Fibroblast of lung (primary cell): ENCODE measurements around the gene CAPN9. TPM values are rescaled to one million over a fixed set of nuclear protein-coding genes. Genes with fewer than 3 reads are reported as not detected.

Source experiments
- DNase-seq, 2 donors: peaks; one replicate each; pipeline versions ENCODE4 v3.0.0 to v3.0.0-alpha.2; 2010; ENCODE audit warnings: low read depth in 2 of 2
- H2AFZ ChIP-seq: 2 replicates; pipeline ENCODE4 v1.5.1; 2012; ENCODE audit warnings: low read length, control low read depth, inconsistent platforms
- H3K27ac ChIP-seq: 2 replicates; pipeline ENCODE4 v1.5.1; 2011; ENCODE audit warnings: low read length, control low read depth; ENCODE audit not compliant: insufficient read depth
- H3K27me3 ChIP-seq: 2 replicates; pipeline ENCODE4 v1.5.1; 2011; ENCODE audit warnings: mild to moderate bottlenecking, low read length; ENCODE audit not compliant: control insufficient read depth, insufficient read depth
- H3K36me3 ChIP-seq: 2 replicates; pipeline ENCODE4 v1.5.1; 2011; ENCODE audit warnings: low read length; ENCODE audit not compliant: control insufficient read depth, insufficient read depth
- H3K4me1 ChIP-seq: 2 replicates; pipeline ENCODE4 v1.5.1; 2011; ENCODE audit warnings: low read length; ENCODE audit not compliant: control insufficient read depth, insufficient read depth; ENCODE audit errors: extremely low read depth
- H3K4me2 ChIP-seq: 2 replicates; pipeline ENCODE4 v1.5.1; 2011; ENCODE audit warnings: low read length, control low read depth; ENCODE audit not compliant: insufficient read depth; ENCODE audit errors: extremely low read depth
- H3K4me3 ChIP-seq, 4 experiments: fragments of 200-600 bp in 1 of 4; sonication (generic) in 1 of 4; replicated peaks in 1 of 4; 2 replicates each; pipeline ENCODE4 v1.5.1; 2011 to 2016; ENCODE audit warnings: low read length in 4 of 4, low read depth in 3 of 4, mild to moderate bottlenecking in 3 of 4, control low read depth in 2 of 4, inconsistent platforms in 1 of 4, mixed read lengths in 1 of 4; ENCODE audit not compliant: insufficient read depth in 1 of 4; ENCODE audit errors: control extremely low read depth in 1 of 4
- H3K79me2 ChIP-seq: 2 replicates; pipeline ENCODE4 v1.5.1; 2012; ENCODE audit warnings: mild to moderate bottlenecking, low read length, inconsistent platforms; ENCODE audit not compliant: control insufficient read depth, insufficient read depth
- H3K9ac ChIP-seq: 2 replicates; pipeline ENCODE4 v1.5.1; 2011; ENCODE audit warnings: mild to moderate bottlenecking, low read length, control low read depth; ENCODE audit not compliant: insufficient read depth
- H3K9me3 ChIP-seq: 2 replicates; pipeline ENCODE4 v1.5.1; 2012; ENCODE audit warnings: low read depth, low read length; ENCODE audit not compliant: control insufficient read depth, insufficient read depth
- H4K20me1 ChIP-seq: 2 replicates; pipeline ENCODE4 v1.5.1; 2011; ENCODE audit warnings: low read length; ENCODE audit not compliant: control insufficient read depth, insufficient read depth; ENCODE audit errors: extremely low read depth
- EZH2 ChIP-seq: IDR thresholded peaks from 2 replicates; pipeline ENCODE4 v1.5.1; 2012; ENCODE audit warnings: low read length, control low read depth, mild to moderate bottlenecking; ENCODE audit errors: missing control alignments
- polyA plus RNA-seq, 2 donors: library from polyadenylated mRNA; depleted of rRNA in 1 of 2; stranded (reverse) in 1 of 2; unstranded in 1 of 2; fragments of >200 nt; gene quantifications; 2 replicates each; pipeline ENCODE4 v1.2.1, GENCODE V29; 2011 to 2012; ENCODE audit warnings: missing spikeins in 1 of 2
- total RNA-seq: library from RNA; depleted of rRNA; stranded (reverse); fragments of >200 nt; gene quantifications from 2 replicates; pipeline ENCODE4 v1.2.1, GENCODE V29; 2014
- TF ChIP-seq, protein P1 (sequence below), 2 donors: IDR thresholded peaks in 1 of 2; conservative IDR thresholded peaks in 1 of 2; 1 replicate in 1 of 2; 2 replicates in 1 of 2; pipeline ENCODE4 v1.5.1; 2011 to 2012; ENCODE audit warnings: low read length in 2 of 2, control low read depth in 1 of 2, inconsistent platforms in 1 of 2, low read depth in 1 of 2, mild to moderate bottlenecking in 1 of 2

The CAPN9 gene
- total and polyA plus RNA-seq, 2 donors (not counting 1 experiment from before 2014, with no cell fraction given) = 0.17 TPM; not detected in 1

DNA sequence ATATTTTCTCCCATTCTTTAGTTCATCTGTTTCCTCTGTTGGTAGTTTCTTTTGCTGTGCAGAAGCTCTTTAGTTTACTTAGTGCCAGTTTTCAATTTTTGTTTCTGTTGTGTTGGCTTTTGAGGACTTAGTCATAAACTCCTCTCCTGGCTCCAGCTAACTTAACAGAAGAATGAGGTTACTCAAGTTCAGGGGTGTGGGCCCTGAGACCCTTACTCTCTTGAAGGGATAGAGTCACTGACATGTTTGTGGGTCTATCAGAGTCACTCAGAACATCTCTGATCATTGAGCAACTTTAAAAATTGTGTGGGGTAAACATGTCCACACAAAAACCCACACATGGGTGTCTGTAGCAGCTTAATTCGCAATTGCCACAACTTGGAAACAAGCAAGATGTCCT, 47.5 kb upstream of the CAPN9 start:
- Histone ChIP-seq H3K4me3 (no peak overlapping the region), H3K9ac (no peak overlapping the region), H3K27me3 (no peaks in the 10 kb centered on the region), H3K4me1 (no peaks in the 10 kb centered on the region), H3K9me3 (no peaks in the 10 kb centered on the region), H3K36me3 (no peaks in the 10 kb centered on the region), H3K4me2 (no peak overlapping the region), H2AFZ (no peak overlapping the region), H4K20me1 (no peaks in the 10 kb centered on the region), H3K79me2 (no peaks in the 10 kb centered on the region), H3K27ac (no peak overlapping the region)
- no peak for DNase-seq
- TF ChIP-seq, protein P1, sequence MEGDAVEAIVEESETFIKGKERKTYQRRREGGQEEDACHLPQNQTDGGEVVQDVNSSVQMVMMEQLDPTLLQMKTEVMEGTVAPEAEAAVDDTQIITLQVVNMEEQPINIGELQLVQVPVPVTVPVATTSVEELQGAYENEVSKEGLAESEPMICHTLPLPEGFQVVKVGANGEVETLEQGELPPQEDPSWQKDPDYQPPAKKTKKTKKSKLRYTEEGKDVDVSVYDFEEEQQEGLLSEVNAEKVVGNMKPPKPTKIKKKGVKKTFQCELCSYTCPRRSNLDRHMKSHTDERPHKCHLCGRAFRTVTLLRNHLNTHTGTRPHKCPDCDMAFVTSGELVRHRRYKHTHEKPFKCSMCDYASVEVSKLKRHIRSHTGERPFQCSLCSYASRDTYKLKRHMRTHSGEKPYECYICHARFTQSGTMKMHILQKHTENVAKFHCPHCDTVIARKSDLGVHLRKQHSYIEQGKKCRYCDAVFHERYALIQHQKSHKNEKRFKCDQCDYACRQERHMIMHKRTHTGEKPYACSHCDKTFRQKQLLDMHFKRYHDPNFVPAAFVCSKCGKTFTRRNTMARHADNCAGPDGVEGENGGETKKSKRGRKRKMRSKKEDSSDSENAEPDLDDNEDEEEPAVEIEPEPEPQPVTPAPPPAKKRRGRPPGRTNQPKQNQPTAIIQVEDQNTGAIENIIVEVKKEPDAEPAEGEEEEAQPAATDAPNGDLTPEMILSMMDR (conservative IDR thresholded peaks at IDR 0.05 in 1 of 2, IDR thresholded peaks at IDR 0.05 in 1 of 2; ENCODE audit: low read depth in 1 of 2, low read length in 2 of 2) = no peak
- no peak for TF ChIP-seq EZH2

DNA sequence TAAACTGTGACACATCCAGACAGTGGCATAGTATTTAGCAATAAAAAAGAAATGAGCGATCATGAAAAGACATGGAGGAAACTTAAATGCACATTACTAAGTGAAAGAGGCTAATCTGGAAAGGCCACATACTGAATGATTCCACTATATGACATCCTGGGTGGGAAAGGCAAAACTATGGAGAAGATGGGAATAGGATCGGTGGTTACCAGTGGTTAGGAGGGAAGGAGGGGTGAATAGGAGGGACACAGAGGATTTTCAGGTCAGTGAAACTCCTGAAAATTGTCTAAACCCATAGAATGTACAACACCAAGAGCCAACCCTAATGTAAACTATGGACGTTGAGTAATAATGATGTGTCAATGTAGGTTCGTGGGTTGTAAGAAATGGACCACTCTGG, 47.1 kb upstream of the CAPN9 start:
- Histone ChIP-seq H3K27ac (no peak overlapping the region), H3K9ac (no peak overlapping the region), H3K79me2 (no peaks in the 10 kb centered on the region), H4K20me1 (no peaks in the 10 kb centered on the region), H3K4me2 (no peak overlapping the region), H2AFZ (no peak overlapping the region), H3K27me3 (no peaks in the 10 kb centered on the region), H3K4me1 (no peaks in the 10 kb centered on the region), H3K36me3 (no peaks in the 10 kb centered on the region), H3K9me3 (no peaks in the 10 kb centered on the region), H3K4me3 (no peak overlapping the region)
- no peak for DNase-seq
- TF ChIP-seq, protein P1 (conservative IDR thresholded peaks at IDR 0.05 in 1 of 2, IDR thresholded peaks at IDR 0.05 in 1 of 2; ENCODE audit: low read depth in 1 of 2, low read length in 2 of 2) = no peak
- TF ChIP-seq EZH2 = no peak

DNA sequence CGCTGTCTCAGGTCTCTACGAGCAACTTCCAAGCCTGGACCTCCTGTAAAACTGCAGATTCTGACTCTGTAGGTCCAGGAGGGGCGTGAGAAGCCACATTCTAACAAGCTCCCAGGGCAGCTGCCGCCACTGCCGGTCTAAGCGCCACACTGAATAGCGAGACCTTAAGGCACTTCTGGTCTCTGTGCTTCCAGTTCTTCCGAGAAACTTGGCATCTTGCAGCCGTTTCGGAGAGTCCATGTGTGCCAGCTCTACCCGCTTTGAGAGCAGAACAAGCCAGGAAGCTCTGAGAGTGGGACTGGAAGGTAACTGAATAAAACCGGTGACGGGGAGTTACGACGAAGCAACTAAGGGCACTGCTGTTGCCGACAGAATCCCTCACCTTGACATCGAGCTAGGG, 45.8 kb upstream of the CAPN9 start:
- Histone ChIP-seq H3K36me3 (no peaks in the 10 kb centered on the region), H3K9ac (no peak overlapping the region), H4K20me1 (no peaks in the 10 kb centered on the region), H3K79me2 (no peaks in the 10 kb centered on the region), H3K27ac (no peak overlapping the region), H3K27me3 (no peaks in the 10 kb centered on the region), H2AFZ (no peak overlapping the region), H3K4me3 (no peak overlapping the region), H3K4me1 (no peaks in the 10 kb centered on the region), H3K4me2 (no peak overlapping the region), H3K9me3 (no peaks in the 10 kb centered on the region)
- DNase-seq = peak in 1 of 2 donors; percentile 34
- TF ChIP-seq EZH2 = no peak
- TF ChIP-seq, protein P1 (conservative IDR thresholded peaks at IDR 0.05 in 1 of 2, IDR thresholded peaks at IDR 0.05 in 1 of 2; ENCODE audit: low read depth in 1 of 2, low read length in 2 of 2) = no peak
